HG02943 (cell line): ENCODE measurements around the gene SLC28A3.

Experiments
- ATAC-seq: cut with Tn5 transposase; IDR thresholded peaks from one replicate; pipeline ENCODE4 v1.9.1; 2021; ENCODE audit warnings: mild to moderate bottlenecking, low read depth, moderate library complexity; ENCODE audit not compliant: unreplicated experiment

The SLC28A3 gene

DNA sequence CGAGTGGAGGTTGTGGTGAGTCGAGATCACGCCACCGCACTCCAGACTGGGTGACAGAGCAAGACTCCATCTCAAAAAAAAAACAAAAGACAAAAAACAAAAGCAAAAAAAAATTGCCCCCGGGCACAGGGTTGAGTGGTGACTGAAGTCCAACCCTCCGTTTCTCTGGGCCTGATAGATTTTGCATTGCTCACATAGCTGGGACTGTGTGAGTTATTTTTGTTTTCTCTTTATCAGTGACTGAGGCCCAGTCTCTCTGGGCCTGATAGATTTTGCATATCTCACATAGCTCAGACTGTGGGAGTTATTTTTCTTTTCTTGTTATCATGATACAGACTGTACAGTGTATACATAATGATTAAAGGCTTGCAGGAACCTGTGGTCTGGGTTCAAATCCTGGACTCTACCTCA lies 2.6 kb upstream of the SLC28A3 start:
- no peak for ATAC-seq

DNA sequence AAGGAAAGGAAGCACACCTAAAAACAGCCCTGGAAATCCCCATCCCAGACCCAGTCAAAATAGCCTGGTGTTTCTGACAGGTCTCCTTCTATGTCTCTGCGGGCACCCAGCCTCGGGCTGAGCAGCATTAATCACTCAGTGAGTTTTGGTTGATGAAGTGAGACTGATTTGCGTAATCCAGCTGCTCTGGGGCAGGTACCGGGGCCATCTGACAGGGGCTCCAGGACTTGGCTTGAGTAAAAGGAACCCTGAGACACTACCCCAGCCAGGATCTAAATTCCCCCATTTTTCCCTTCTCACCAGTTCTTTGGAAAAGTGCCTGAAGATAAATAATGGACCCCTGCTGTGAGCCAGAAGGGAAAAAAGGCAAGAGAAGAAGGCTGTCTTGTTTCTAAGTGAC lies 596 bp downstream of the SLC28A3 start:
- ATAC-seq = no peak

DNA sequence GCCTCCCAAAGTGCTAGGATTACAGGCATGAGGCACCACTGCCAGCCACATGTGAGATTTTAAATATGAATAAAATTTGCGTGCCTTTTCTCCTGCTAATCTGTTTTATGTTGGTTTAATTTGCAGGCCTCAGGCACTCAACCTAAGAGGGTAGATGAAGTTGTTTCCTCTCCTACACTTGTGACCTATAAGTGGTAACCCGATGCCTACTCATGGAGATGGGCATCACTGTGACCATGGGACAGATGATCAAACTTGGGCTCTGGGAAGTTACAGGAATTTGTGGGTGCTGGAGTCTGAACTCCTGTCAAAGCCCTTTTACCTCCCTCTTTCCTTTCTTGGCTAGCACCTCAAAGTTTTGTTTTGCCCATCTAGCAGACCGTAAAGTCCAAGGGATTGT lies 1.1 kb downstream of the SLC28A3 start:
- ATAC-seq = no peak

DNA sequence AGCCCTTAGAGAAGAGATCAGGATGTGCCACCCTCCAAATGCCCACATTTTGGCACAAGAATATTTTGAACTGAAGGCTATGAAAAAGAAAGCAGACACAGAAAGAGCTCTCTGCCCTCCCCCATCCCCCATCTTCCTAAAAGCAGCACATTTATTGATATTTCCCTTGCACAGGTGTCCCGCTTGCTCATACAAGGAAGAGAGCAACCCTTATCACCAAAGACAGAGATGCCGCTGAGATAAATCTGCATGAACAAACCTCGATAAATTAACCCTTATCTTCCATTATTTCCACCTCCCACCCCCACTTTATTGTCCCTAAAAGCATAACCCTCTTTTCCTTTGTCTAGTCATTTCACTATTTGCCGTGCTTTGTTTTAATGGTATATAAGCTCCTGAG lies 1.8 kb downstream of the SLC28A3 start:
- ATAC-seq = no peak

DNA sequence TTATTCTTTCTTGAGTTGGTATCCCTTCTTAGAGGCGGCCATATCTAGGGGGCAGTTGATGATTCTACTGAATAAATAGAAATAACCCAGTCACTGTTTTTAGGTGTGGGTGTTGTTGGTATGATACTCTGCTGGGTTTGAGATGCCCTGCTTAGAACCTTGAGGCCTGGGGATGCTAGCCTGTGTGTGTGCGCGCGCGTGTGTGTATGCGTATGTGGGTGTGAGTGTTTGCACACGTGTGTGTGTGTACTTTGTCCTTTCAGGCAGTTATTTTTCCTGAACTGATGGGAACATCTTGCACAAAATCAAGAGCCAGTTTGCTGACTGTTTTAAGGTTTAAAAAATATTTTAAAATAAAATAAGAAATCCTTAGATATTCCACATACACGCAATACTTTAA lies 3.3 kb downstream of the SLC28A3 start:
- ATAC-seq = no peak

DNA sequence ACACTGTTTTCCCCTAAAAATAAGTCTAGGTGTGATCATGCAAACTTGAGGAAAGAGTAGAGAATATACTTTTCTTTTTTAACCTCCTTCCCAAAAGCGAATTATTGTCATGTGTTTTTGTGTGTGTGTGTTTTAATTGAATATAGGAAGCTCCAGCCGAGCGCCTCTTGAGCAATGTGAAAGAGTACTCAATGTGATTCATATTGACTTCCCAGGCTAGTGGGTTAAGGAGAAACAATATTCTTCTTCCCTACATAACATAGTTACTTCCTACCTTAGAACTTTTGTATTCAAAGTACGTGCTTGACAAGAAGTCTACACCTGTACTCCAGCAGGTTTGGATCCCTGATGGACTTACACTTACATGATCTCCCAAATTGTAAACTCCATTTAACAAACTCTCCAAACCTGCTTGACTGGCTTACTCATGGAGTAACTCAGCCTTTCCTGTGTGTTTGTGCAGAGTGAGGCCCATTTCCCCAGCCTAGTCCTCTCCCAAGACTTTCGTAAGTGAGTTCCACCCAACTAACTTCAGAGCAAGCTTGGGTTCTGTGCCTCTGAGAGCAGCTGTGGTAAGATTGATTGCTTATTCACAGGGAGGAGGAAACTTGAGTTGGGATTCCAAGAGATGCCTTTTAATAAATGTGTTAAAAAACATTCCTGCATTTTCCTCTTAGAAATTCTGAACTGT lies 9.3 kb downstream of the SLC28A3 start:
- no peak for ATAC-seq

DNA sequence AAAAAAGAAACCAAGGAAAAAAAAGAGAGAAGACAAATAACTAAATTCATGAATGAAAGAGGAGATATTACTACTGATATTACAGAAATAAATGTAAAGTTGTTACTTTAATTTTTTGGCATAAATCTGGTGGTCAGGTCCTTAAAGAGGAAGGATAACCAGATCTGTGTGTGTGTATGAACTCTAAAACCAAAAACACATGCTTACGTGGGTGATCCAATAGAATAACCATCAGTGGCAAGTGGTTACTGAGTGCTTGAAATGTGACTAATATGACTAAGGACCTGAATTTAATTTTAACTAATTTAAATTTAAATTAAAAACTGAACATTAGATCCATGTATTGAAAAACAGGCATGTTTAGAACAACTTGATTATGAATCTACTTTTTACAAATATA lies 10.3 kb downstream of the SLC28A3 start:
- ATAC-seq = no peak

DNA sequence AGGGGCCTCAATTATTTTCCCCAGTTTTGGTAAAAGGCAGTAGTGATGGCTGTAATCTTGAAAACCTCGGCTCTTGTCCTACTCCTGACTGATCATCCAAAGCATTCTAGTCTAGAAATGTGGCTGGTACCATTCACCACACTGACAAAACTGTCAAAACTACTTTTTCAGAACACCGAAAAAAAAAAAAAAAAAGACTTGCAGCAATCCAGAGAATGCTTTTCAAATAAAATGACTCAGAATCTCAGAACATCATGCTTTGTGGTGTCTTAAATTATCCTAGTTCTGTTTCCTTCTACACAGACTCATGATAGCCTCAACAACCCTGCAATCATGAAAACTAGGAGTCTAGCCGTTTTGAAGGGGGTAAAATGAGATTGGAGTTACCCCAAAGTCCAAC lies 13.4 kb downstream of the SLC28A3 start:
- ATAC-seq = no peak

DNA sequence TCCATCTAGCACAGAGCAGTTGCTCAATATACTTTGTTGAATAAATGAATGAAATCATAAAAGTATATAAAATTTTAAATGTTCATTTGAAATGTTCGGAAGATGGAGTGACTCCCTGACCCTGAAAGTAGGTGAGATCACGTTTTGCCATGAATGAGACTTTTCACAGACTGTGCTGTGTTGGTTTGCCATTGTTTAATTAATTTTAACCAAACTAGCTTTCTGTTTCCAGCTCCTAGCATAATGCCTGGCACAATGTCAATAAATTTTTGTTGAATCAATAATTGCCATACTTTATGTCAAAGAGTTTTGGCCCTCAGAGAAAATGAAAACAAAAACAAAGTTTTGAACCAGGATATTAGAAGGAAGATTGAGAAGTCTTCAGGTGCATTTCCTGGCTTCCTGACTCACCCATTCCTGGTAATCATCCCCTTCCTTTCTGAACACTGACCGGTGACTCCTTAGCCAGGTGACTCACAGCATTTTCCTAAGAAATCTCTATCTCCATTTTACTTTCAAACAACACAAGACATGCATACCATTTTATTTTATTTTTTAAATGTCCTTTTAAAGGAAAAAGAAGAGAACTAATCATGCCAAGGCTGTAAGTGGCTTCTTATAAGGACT lies 15.1 kb downstream of the SLC28A3 start:
- ATAC-seq = no peak

DNA sequence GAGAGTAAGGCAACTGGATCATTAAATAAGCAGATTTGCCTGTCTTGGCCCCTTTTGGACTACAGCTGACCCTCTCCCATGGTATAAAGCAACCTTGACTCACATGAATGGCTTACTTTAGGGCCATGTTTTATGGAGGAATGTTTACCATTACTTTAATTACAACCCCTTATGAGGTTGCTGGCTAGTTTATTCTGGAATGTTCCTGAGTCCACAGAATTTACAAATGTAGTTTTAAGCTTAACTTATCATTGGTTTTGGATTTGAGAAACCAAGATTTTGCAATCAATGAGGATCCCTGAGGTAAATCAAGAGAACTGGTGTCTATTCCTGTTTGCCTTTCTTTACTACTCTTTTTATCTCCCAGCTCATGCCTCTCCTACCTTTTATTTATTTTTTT lies 15.7 kb downstream of the SLC28A3 start:
- no peak for ATAC-seq

DNA sequence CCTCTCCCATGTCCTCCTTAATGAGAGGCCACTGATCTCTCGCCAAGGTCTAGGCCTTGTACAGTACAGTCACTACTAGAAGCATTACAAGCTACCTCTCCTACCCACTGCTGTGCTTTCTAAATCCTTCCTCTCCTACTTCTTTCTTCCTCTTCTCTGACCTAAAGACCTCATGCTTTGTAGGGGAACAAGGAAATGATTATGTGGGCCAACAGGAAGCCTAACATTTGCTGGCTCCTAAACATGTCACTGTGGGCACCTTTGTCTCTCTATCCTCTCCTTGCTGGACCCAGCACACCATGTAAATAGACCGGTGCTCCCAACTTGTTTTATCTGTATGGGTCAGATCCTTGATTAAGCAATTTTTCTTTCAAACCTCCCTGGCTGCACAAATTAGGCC lies 16.7 kb downstream of the SLC28A3 start:
- no peak for ATAC-seq

DNA sequence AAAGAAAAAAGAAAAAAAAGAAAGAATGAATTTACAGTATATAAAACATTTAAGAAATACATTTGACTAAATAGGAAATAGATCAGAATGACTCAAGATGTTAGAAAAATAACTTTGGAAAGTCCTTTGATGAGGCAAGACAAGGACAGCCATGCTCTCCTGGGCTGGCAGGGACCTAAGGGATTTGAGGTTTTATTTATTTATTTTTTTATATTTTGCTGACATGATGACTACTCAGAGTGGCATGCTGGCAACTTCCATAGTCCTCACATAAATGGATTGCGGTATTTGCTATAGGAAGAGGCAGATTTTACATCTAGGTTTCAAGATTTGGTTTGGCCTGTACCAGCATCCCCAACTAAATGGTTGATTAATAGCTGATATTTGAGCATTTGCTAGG lies 17.7 kb downstream of the SLC28A3 start:
- ATAC-seq = no peak

DNA sequence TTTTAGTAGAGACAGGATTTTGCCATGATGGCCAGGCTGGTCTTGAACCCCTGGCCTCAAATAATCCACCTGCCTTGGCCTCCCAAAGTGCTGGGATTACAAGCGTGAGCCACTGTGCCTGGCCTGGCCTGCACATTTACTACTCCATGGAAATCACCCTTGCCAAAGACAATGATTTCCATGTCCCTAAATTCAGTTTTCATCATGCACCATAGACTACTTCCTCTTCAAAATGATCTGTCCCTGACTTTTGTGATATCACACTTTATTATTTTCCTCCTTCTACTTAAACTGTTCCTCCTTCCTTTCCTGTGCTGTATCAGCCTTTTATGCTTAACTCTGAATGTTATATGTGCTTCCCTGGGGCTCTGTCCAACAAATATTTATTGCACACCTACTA lies 20.3 kb downstream of the SLC28A3 start:
- ATAC-seq = no peak

DNA sequence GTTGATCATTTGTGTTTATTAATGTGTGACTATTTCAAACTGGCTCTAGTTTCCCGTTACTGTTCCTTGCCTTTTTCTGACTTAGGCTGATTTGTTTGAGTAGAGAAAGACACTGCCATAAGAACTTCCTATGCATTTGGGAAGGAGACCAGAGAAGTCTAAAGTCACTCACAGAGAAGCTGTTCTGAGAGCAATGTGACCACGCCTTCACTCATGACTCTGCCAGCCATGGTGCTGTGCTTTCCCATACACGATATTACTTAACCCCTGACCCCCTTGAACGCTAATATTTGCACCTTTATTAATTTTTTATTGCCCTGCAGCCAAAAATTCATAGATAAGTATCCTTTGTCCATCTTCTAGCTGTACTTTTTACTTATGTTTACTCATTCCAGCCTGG lies 20.9 kb downstream of the SLC28A3 start:
- ATAC-seq = no peak

DNA sequence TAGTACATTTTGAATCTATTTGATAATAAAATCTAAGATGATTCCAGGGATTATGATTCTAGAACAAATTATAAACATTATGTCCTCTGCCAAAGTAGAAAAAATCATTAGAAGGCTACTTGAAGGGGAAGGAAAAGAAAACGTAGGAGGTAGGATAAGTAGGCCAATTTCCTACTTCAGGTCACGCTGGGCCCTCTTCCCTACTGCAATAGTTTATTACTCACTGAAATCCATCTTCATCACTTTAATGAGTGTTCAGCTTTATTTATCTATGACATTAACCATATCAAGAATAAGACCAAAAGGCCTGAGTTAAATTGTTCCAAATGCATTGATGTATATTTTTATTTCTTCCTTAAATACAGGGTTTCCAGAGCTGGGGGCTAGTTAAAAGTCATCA lies 21.6 kb downstream of the SLC28A3 start:
- no peak for ATAC-seq

DNA sequence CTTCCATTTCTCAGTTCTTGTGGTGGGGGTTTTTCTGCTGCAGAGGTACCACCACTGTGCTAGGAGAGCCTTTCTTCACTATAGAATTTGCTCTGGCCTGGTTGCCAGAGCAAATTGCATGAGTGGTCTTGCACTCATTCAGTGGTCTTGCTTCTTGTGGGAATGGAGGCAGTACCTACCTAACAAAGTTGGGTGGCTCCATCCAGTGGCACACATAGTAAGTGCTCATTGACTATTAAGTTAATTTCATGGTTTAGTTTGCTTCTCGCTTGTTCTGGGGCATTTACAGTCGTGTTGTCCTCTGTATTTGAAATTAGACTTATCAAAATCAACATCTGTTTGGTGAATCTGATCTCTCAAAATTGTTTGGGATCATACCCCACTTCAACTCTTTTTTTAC lies 23.0 kb downstream of the SLC28A3 start:
- ATAC-seq = no peak

DNA sequence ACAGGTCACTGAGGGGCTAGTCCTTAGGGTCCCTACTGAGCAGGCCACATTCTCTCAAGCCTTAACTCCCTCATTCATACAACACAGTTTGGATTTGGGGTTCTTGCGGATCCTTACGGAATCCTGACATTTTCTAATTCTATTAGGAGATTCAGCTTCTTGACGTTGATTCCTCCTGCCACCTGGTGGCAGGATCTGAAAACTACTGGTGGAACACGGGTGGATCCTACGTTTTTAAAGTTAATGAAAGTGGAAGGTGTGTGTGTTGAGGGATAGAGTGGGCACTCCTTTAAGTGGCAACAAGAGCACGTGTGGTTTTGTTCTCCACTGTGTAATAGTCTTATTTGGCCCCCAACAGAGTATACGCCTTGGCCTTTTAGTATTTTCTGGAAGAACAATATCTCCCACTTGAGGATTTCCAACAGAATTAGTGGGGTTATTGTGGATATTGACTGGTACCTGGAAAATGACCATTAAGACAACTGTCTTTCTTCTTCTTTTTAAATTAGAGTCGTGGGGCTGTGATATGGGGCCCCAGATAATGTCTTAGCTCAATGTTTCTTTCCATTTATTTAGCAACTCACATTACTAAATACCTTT lies 25.2 kb downstream of the SLC28A3 start:
- no peak for ATAC-seq

DNA sequence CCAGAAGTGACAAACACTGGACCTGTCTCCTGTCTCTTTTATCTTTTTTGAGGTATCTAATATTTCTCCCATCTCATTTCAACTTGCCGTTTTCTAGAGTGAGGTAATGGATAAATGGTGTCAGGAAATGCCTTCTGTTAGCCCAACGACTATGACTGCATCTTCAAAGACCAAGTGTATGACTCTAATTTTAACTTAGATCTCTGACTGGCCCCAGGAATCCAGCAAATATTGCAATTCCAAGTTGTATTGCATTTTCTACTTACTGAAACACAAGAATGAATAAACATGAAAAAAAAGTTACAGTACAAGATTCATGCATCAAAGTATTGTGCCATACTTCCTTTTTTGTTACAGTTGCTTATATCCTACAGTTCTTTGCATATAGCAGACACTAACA lies 26.3 kb downstream of the SLC28A3 start:
- no peak for ATAC-seq

DNA sequence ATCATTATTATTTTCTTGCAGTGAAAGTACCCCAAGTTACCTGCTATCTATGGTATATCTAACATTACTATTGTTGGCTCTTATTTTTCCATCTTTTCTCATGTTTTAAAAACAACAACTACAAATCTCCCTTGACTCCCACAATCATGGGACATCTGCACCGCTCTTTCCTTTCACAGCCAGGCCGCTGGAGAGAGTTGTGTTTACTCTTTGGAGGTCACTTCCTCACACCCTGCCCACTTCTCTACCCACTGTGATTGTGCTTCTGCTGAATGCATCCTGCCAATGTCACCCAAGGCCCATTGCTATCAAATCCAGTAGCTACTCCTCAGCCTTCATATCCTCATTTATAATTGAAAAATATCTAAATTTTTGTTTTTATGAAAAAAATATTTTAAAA lies 29.7 kb downstream of the SLC28A3 start:
- ATAC-seq = no peak

DNA sequence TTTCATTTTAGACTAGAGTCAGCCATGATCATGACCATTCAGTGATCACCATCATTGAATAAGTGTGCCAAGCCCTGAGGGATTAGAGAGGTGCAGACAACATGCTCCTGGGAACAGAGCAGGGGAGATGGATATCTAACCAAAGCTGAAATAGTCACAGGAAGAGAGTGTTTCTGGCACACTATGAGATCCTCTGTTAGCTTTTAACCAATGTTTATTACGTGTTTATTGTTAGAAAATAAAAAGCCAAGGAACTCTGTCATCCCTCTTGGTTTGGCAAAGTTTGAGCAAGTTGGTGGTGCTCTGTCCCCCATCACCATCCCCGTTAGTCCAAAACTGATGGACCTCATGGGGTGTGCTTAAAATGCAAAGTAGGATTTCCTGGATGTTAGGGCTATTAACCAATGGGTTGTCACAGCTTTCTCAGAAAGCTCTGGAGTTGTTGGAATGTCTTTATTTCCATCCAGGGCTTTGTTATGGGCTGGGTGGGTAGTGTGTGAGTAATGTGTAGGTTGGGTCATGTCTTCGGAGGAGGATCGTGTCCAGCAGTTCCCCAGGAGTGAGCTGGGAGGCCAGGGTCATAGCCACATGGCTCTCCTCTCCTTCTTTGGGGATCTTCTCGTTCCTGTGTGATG lies 34.9 kb downstream of the SLC28A3 start:
- ATAC-seq = no peak

DNA sequence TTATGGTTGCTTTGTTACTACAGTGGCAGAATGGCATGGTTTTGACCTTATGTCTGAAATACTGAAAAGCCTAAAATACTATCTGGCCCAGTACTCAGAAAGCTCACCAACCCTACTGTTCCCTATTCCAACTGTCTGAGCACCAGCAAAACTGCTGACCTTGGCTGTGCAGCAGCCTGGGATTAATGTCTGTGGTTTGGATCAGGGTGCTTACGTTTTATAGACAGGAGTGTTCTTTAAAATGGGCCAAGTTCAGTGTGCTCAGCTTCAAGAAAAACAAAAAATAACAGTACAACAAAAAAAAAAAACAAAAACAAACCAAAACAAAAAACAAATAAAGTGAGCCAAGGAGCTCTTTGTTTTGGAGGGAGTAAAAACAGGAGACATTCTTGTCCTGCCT lies 36.4 kb downstream of the SLC28A3 start:
- no peak for ATAC-seq

DNA sequence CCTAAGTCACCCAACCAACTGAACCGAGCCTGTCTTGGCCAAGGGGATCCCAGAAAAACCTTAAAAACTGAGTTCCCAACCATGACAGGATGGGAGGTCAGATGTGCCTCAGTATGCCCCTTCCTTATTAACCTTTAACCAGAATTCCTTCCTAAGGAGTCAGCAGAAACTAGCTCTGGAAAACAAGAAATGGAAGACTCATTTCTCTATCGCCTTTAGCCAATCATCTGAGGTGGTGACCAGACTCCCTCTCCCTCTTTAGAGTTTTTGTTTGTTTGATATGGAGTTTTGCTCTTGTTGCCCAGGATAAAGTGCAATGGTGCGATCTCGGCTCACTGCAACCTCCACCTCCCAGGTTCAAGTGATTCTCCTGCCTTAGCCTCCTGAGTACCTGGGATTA lies 37.5 kb downstream of the SLC28A3 start:
- ATAC-seq = no peak
